IMR-90 (cell line): ENCODE measurements around the gene SMIM43. TPM values are rescaled to one million over a fixed set of nuclear protein-coding genes. Genes with fewer than 3 reads are reported as not detected.

Experiments used
- ATAC-seq: fragments of 200-7000 bp; cut with Tn5 transposase; 2 replicates; pipeline ENCODE4 v1.9.1; 2020; ENCODE audit warnings: low read depth, mild to moderate bottlenecking, moderate library complexity
- BruUV-seq: library from RNA; stranded (reverse); fragments of 400-500 nt; replicated peaks from 2 replicates; lab custom pipeline; 2021; lab: Mats Ljungman, UMichigan
- CTCF ChIA-PET: fragments of 300-600 bp; formaldehyde crosslinking; extraction: SDS; loops from one replicate; lab custom pipeline; 2021; ENCODE audit warnings: antibody characterized with exemption; lab: Yijun Ruan, JAX
- POLR2A ChIA-PET: fragments of 300-600 bp; sonication (Branson Sonifier 250); formaldehyde crosslinking; loops from one replicate; lab custom pipeline; 2022; ENCODE audit warnings: antibody characterized with exemption; ENCODE audit not compliant: unreplicated experiment; lab: Charles Lee
- DNase-seq: peaks from one replicate; pipeline ENCODE4 v3.0.0; 2013
- H2AFZ ChIP-seq: replicated peaks from 2 replicates; pipeline ENCODE3; 2013; ENCODE audit warnings: low read length, mild to moderate bottlenecking; ENCODE audit not compliant: poor library complexity
- H2AK5ac ChIP-seq: 2 replicates; pipeline ENCODE4 v1.6.1; 2013; ENCODE audit warnings: low read depth, low read length, inconsistent platforms
- H2AK9ac ChIP-seq: replicated peaks from 2 replicates; pipeline ENCODE3; 2013; ENCODE audit warnings: mild to moderate bottlenecking, low read depth, low read length, moderate library complexity; ENCODE audit not compliant: poor library complexity
- H2BK120ac ChIP-seq: 2 replicates; pipeline ENCODE4 v1.6.1; 2013; ENCODE audit warnings: low read depth, low read length, inconsistent platforms
- H2BK15ac ChIP-seq: 3 replicates; pipeline ENCODE4 v1.6.1; 2013; ENCODE audit warnings: low read depth, low read length, inconsistent platforms
- H2BK20ac ChIP-seq: 2 replicates; pipeline ENCODE4 v1.6.1; 2013; ENCODE audit warnings: low read depth, mild to moderate bottlenecking, inconsistent platforms, low read length, moderate library complexity
- H2BK5ac ChIP-seq: 2 replicates; pipeline ENCODE4 v1.6.1; 2013; ENCODE audit warnings: mild to moderate bottlenecking, low read depth, low read length, inconsistent platforms; ENCODE audit not compliant: poor library complexity, severe bottlenecking
- H3K14ac ChIP-seq: replicated peaks from 2 replicates; pipeline ENCODE4 v1.6.1; 2013; ENCODE audit warnings: low read depth, low read length, inconsistent platforms
- H3K18ac ChIP-seq: 2 replicates; pipeline ENCODE4 v1.6.1; 2013; ENCODE audit warnings: low read depth, low read length, control low read depth
- H3K23ac ChIP-seq: 2 replicates; pipeline ENCODE4 v1.6.1; 2013; ENCODE audit warnings: low read depth, low read length, inconsistent platforms
- H3K27ac ChIP-seq: 2 replicates; pipeline ENCODE4 v1.5.1; 2013; ENCODE audit warnings: mild to moderate bottlenecking, control low read depth, low read length; ENCODE audit not compliant: insufficient read depth
- H3K27me3 ChIP-seq: 2 replicates; pipeline ENCODE4 v1.6.1; 2013; ENCODE audit warnings: low read length; ENCODE audit not compliant: control insufficient read depth, insufficient read depth
- H3K36me3 ChIP-seq: 2 replicates; pipeline ENCODE4 v1.6.1; 2013; ENCODE audit warnings: low read length, mixed read lengths; ENCODE audit not compliant: control insufficient read depth, insufficient read depth
- H3K4ac ChIP-seq: 2 replicates; pipeline ENCODE4 v1.6.1; 2013; ENCODE audit warnings: low read depth, low read length, inconsistent platforms
- H3K4me1 ChIP-seq: 2 replicates; pipeline ENCODE4 v1.6.1; 2013; ENCODE audit warnings: low read length, mixed read lengths; ENCODE audit not compliant: control insufficient read depth, insufficient read depth
- H3K4me2 ChIP-seq: 2 replicates; pipeline ENCODE4 v1.6.1; 2013; ENCODE audit warnings: low read depth, mild to moderate bottlenecking, control low read depth, low read length, moderate library complexity
- H3K4me3 ChIP-seq: 2 replicates; pipeline ENCODE4 v1.5.1; 2013; ENCODE audit warnings: low read depth, mild to moderate bottlenecking, control low read depth, low read length, moderate library complexity; ENCODE audit not compliant: insufficient read depth
- H3K56ac ChIP-seq: 2 replicates; pipeline ENCODE4 v1.6.1; 2013; ENCODE audit warnings: low read length, inconsistent platforms; ENCODE audit not compliant: insufficient read depth; ENCODE audit errors: extremely low read depth
- H3K79me1 ChIP-seq, 2 experiments: 2 replicates each; pipeline ENCODE4 v1.6.1; 2013; ENCODE audit warnings: low read length in 2 of 2, inconsistent platforms in 1 of 2, low read depth in 1 of 2
- H3K9ac ChIP-seq: 2 replicates; pipeline ENCODE4 v1.6.1; 2013; ENCODE audit warnings: low read depth, low read length, control low read depth
- H3K9me1 ChIP-seq: 2 replicates; pipeline ENCODE4 v1.6.1; 2013; ENCODE audit warnings: low read length, inconsistent platforms; ENCODE audit not compliant: insufficient read depth
- H3K9me3 ChIP-seq: 2 replicates; pipeline ENCODE4 v1.6.1; 2013; ENCODE audit warnings: low read length; ENCODE audit not compliant: control insufficient read depth, insufficient read depth
- H4K20me1 ChIP-seq: 2 replicates; pipeline ENCODE4 v1.6.1; 2013; ENCODE audit warnings: low read length, inconsistent platforms; ENCODE audit not compliant: insufficient read depth
- H4K5ac ChIP-seq: 2 replicates; pipeline ENCODE4 v1.6.1; 2013; ENCODE audit warnings: mild to moderate bottlenecking, low read depth, low read length, control low read depth
- H4K8ac ChIP-seq, 2 experiments: 2 replicates each; pipeline ENCODE4 v1.6.1; 2013; ENCODE audit warnings: low read depth in 2 of 2, low read length in 2 of 2, control low read depth in 1 of 2, inconsistent platforms in 1 of 2
- H4K91ac ChIP-seq: 2 replicates; pipeline ENCODE4 v1.6.1; 2013; ENCODE audit warnings: low read depth, low read length, inconsistent platforms; ENCODE audit not compliant: insufficient read depth
- BHLHE40 ChIP-seq: fragments of 150-350 bp; IDR thresholded peaks from 2 replicates; pipeline ENCODE4 v1.6.1; 2016; ENCODE audit warnings: mild to moderate bottlenecking, low read depth, low read length
- CEBPB ChIP-seq: IDR thresholded peaks from 2 replicates; pipeline ENCODE4 v1.6.1; 2012; ENCODE audit warnings: low read depth, low read length, improper control_type of control experiment
- CHD1 ChIP-seq: IDR thresholded peaks from 2 replicates; pipeline ENCODE4 v1.6.1; 2012; ENCODE audit warnings: low read depth, low read length, improper control_type of control experiment
- FOS ChIP-seq: fragments of 150-350 bp; IDR thresholded peaks from 2 replicates; pipeline ENCODE4 v1.6.1; 2016; ENCODE audit warnings: low read depth, low read length
- MAFK ChIP-seq: IDR thresholded peaks from 2 replicates; pipeline ENCODE4 v1.6.1; 2012; ENCODE audit warnings: low read depth, low read length, improper control_type of control experiment
- MAZ ChIP-seq: IDR thresholded peaks from 2 replicates; pipeline ENCODE4 v1.6.1; 2012; ENCODE audit warnings: low read depth, mild to moderate bottlenecking, low read length, improper control_type of control experiment, moderate library complexity, borderline replicate concordance
- MXI1 ChIP-seq: IDR thresholded peaks from 2 replicates; pipeline ENCODE4 v1.6.1; 2012; ENCODE audit warnings: low read depth, mild to moderate bottlenecking, low read length, moderate library complexity, borderline replicate concordance
- NFE2L2 ChIP-seq: fragments of 150-350 bp; IDR thresholded peaks from 2 replicates; pipeline ENCODE4 v1.6.1; 2016; ENCODE audit warnings: low read depth, mild to moderate bottlenecking, low read length
- POLR2A ChIP-seq: IDR thresholded peaks from 2 replicates; pipeline ENCODE4 v1.6.1; 2012; ENCODE audit warnings: mild to moderate bottlenecking, low read depth, low read length
- RCOR1 ChIP-seq: IDR thresholded peaks from 2 replicates; pipeline ENCODE4 v1.6.1; 2012; ENCODE audit warnings: mild to moderate bottlenecking, low read length, improper control_type of control experiment; ENCODE audit not compliant: insufficient replicate concordance
- RFX5 ChIP-seq: IDR thresholded peaks from 2 replicates; pipeline ENCODE4 v1.8.0; 2012; ENCODE audit warnings: low read depth, mild to moderate bottlenecking, low read length, moderate library complexity
- SMC3 ChIP-seq: fragments of 150-350 bp; IDR thresholded peaks from 2 replicates; pipeline ENCODE4 v1.6.1; 2016; ENCODE audit warnings: low read depth, mild to moderate bottlenecking, antibody characterized with exemption, low read length, moderate library complexity
- WGBS, 2 experiments: methylation state at CpG; one replicate each; pipeline versions ENCODE4 v1.1.5 to v1.1.7; 2013; ENCODE audit warnings: missing lambda C conversion rate in 2 of 2; ENCODE audit not compliant: insufficient read length in 1 of 2; ENCODE audit errors: extremely low coverage in 2 of 2; 5-methylcytosine and 5-hydroxymethylcytosine counted together
- dilution Hi-C: fragments of 300-500 bp; cut with HindIII; formaldehyde crosslinking; loops from one replicate; pipeline ENCODE4 v1.14.3; 2018; ENCODE audit warnings: low sequenced_read_pairs; ENCODE audit not compliant: unreplicated experiment
- in situ Hi-C: fragments of 300-500 bp; cut with MboI; formaldehyde crosslinking; loops from 3 replicates; pipeline ENCODE4 v1.14.3; 2019; ENCODE audit warnings: low sequenced_read_pairs, inconsistent platforms, mixed read lengths
- intact Hi-C: fragments of 100-400 bp; cut with micrococcal nuclease; formaldehyde crosslinking; loops from 2 replicates; pipeline ENCODE4 v1.10.0; 2022
- polyA plus RNA-seq, 3 experiments: library from polyadenylated mRNA; depleted of rRNA; stranded (reverse); fragments of >200 nt; gene quantifications; 2 replicates each; pipeline ENCODE4 v1.2.3, GENCODE V29; 2012; ENCODE audit warnings: low replicate concordance in 1 of 3
- total RNA-seq: library from RNA; depleted of rRNA; stranded (reverse); fragments of >200 nt; gene quantifications from 2 replicates; pipeline ENCODE4 v1.2.3, GENCODE V29; 2012
- TF ChIP-seq, protein P1 (sequence below): fragments of 150-350 bp; IDR thresholded peaks from 2 replicates; pipeline ENCODE4 v1.6.1; 2017; ENCODE audit warnings: mild to moderate bottlenecking, antibody characterized with exemption, low read length, low read depth
- TF ChIP-seq, protein P2 (sequence below): fragments of 150-350 bp; IDR thresholded peaks from 2 replicates; pipeline ENCODE4 v1.6.1; 2016; ENCODE audit warnings: low read depth, mild to moderate bottlenecking, low read length, moderate library complexity, borderline replicate concordance
- TF ChIP-seq, protein P3 (sequence below): conservative IDR thresholded peaks from 2 replicates; pipeline ENCODE4 v1.5.1; 2012; ENCODE audit warnings: mild to moderate bottlenecking, low read depth, low read length, improper control_type of control experiment

Gene SMIM43
- total and polyA plus RNA-seq, 2 of the 4 experiments (the other 2 are of a cell fraction), result 1.4 to 2.8 TPM

DNA sequence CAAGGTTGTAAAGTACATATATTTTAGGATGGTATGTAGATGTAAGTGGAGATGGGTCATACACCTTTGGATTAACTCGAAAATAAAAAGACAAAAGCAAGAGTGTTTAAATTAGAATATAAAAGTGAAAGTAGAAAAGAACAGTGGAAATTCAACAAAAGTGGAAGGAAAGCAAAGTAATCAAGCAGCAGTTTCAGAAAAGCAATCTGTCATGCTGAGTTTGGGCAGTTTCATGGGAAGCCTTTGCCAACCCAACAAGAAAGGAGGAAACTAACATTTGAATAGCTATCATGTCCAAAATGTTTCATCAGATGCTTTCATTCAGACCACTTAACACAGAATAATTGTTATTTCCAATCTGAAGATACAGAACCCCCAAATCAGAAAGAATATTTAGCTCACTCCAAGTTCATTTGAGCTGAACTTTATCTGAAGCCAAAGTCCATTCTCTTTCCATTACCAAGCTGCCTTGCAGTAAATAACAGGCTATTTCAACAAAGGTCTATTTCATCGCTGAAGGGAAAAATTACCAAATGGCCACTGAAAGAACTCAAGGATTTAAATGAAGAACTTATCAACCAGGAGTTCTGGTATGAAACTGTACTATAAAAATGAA is 34.4 kb upstream of the SMIM43 start:
- peak overlapping the region; percentile 25; the same call in 1 of the 2 replicates for H3K4ac ChIP-seq
- no peak overlapping the region for H3K14ac ChIP-seq
- CTCF ChIA-PET, result interaction anchor here (1.1 kb wide), 1 partner anchor 21 kb away, joined by 3 read pairs; no protein-coding TSS in a partner anchor
- no peak overlapping the region for H3K9ac ChIP-seq
- H3K9me3 ChIP-seq, result no peaks in the 10 kb centered on the region
- H4K8ac ChIP-seq, result peak overlapping the region; percentile 59 to 71; a peak in 3 of 4 replicates
- ATAC-seq (no peak), DNase-seq (no peak)
- POLR2A ChIA-PET, result no interaction called here
- H2AK5ac ChIP-seq, result no peak overlapping the region
- H2AK9ac ChIP-seq, result no peak overlapping the region
- BruUV-seq, result no TSS peak
- no peak overlapping the region for H2AFZ ChIP-seq
- no peaks in the 10 kb centered on the region for H4K20me1 ChIP-seq
- WGBS, 2 experiments, result no CpG with 5 or more reads among the region's 2 CpGs
- H3K56ac ChIP-seq, result no peak overlapping the region
- peak overlapping the region; percentile 64; the same call in 1 of the 2 replicates for H2BK20ac ChIP-seq
- H2BK5ac ChIP-seq, result no peak overlapping the region
- H3K27me3 ChIP-seq, result no peaks in the 10 kb centered on the region
- peaks cover 11 to 14% of the 10 kb centered on the region in 2 experiments; a peak in 3 of 4 replicates for H3K79me1 ChIP-seq
- no peak overlapping the region for H3K4me3 ChIP-seq
- H3K4me1 ChIP-seq, result peaks cover 12% of the 10 kb centered on the region
- 0 out of 2 replicates have a peak, but pooled peaks cover 2% of the 10 kb centered on the region for H3K9me1 ChIP-seq
- H3K36me3 ChIP-seq, result peaks cover 4% of the 10 kb centered on the region
- H3K4me2 ChIP-seq, result peak overlapping the region; percentile 54; the same call in 1 of the 2 replicates
- in situ Hi-C loops, result no loop called here
- peak overlapping the region; percentile 59 for H2BK120ac ChIP-seq
- H3K23ac ChIP-seq, result 0 out of 2 replicates have a peak overlapping the region, but pooled peaks have one; percentile 19
- H2BK15ac ChIP-seq, result no peak overlapping the region; the same call in 2 of the 3 replicates
- dilution Hi-C loops, result no loop called here
- peak overlapping the region; percentile 76; the same call in 1 of the 2 replicates for H4K5ac ChIP-seq
- intact Hi-C loops, result no loop called here
- H3K18ac ChIP-seq, result peak overlapping the region; percentile 51; the same call in 1 of the 2 replicates
- no peak overlapping the region for H3K27ac ChIP-seq
- H4K91ac ChIP-seq, result peak overlapping the region; percentile 64; the same call in 1 of the 2 replicates
- TF ChIP-seq BHLHE40 (no peak), NFE2L2 (no peak), MAFK (no peak), MXI1 (no peak), CHD1 (no peak), RFX5 (no peak), MAZ (no peak), FOS (no peak), CEBPB (no peak), RCOR1 (no peak), SMC3 (no peak), POLR2A (no peak)
- TF ChIP-seq, protein P1, sequence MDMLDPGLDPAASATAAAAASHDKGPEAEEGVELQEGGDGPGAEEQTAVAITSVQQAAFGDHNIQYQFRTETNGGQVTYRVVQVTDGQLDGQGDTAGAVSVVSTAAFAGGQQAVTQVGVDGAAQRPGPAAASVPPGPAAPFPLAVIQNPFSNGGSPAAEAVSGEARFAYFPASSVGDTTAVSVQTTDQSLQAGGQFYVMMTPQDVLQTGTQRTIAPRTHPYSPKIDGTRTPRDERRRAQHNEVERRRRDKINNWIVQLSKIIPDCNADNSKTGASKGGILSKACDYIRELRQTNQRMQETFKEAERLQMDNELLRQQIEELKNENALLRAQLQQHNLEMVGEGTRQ, result no peak
- TF ChIP-seq, protein P2, sequence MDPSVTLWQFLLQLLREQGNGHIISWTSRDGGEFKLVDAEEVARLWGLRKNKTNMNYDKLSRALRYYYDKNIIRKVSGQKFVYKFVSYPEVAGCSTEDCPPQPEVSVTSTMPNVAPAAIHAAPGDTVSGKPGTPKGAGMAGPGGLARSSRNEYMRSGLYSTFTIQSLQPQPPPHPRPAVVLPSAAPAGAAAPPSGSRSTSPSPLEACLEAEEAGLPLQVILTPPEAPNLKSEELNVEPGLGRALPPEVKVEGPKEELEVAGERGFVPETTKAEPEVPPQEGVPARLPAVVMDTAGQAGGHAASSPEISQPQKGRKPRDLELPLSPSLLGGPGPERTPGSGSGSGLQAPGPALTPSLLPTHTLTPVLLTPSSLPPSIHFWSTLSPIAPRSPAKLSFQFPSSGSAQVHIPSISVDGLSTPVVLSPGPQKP, result no peak
- TF ChIP-seq, protein P3, sequence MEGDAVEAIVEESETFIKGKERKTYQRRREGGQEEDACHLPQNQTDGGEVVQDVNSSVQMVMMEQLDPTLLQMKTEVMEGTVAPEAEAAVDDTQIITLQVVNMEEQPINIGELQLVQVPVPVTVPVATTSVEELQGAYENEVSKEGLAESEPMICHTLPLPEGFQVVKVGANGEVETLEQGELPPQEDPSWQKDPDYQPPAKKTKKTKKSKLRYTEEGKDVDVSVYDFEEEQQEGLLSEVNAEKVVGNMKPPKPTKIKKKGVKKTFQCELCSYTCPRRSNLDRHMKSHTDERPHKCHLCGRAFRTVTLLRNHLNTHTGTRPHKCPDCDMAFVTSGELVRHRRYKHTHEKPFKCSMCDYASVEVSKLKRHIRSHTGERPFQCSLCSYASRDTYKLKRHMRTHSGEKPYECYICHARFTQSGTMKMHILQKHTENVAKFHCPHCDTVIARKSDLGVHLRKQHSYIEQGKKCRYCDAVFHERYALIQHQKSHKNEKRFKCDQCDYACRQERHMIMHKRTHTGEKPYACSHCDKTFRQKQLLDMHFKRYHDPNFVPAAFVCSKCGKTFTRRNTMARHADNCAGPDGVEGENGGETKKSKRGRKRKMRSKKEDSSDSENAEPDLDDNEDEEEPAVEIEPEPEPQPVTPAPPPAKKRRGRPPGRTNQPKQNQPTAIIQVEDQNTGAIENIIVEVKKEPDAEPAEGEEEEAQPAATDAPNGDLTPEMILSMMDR, result no peak
